Measurements from ENCODE around the gene TTLL11.

Gene TTLL11

GRCh38 chr9:121929893-121930875 is 162.9 kb downstream of the TTLL11 start:
- no peak for DNase-seq

DNA sequence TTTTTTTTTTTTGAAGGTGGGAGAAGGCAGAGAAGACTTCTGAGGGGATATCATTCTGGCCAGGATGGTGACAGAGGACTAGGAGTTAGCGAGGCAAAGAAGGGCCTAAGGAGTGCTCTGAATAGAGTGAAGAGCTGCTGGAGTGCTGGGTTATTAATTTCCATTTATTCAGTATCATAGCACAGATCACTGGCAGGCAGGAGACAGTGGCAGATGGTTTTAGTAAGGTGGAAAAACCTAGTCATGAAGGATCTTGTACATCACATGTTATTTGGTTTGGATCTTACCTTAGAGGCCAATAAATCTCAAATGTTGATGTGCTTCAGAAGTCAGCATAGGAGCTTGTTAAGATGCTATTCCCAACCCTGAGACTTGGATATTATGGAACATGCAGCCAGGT is 165.5 kb downstream of the TTLL11 start:
- DNase-seq: no peak

DNA sequence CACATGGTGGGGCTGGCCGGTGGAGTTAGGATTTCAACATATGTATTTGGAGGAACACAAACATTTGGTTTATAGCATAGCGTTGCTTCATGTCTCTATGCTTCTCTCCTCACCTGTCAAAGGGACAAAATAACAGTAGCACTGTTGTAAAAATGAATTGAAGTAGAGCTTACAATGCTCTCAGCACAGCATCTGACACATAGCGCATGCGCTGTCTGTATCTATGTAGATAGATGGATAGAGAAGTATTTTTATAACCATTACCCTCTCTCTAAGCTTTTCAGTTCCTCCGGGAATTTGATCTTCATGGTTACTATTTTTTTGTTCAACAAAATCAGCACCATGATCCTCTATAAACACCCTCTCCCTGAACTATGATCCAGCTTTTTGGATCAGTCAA is 166.0 kb downstream of the TTLL11 start:
- no peak for DNase-seq

- no peak for DNase-seq
Measured at GRCh38 chr9:121926351-121926801, 166.7 kb downstream of the TTLL11 start.

DNA sequence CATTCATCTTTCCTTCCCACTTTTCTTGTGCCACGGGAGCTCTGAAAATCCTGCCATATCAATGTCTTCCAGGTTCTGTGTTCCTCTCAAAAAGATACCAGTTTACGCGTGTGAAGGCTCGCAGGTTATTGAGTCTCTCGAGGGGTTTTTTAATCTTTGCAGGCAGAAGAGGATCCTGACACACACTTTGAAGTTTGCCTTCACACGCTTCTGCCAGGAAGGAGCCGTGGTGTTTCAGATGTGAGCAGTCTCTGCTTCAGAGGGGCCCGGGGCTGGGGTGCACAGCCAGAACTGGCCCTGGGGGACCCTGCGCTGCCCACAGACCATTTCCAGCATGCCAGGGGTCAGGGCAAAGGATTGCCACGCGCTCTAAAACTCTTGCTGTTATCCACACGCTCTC is 167.2 kb downstream of the TTLL11 start:
- no peak for DNase-seq

DNA sequence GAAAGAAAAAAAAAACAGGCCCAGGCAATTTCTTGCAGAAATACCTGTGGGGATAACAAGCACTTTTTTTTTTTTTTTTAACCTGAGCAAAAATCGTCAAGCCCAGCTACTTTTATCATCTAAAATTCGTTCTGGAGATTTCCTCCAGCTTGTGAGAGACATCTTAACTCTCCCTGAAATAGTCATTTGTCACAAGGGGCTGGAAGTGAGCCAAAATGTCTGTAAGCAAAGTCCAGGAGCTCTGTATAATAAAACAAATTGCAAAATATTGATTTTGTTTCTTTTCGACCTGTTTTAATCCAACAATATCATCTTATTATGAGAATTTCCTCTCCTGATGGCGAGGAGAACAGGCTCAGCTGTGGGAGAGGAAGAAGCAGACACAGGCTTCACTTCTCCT is 168.4 kb downstream of the TTLL11 start:
- DNase-seq: no peak

GRCh38 chr9:121921444-121921843 is 171.7 kb downstream of the TTLL11 start:
- no peak for DNase-seq

GRCh38 chr9:121917375-121918335 is 175.5 kb downstream of the TTLL11 start:
- no peak for DNase-seq

DNA sequence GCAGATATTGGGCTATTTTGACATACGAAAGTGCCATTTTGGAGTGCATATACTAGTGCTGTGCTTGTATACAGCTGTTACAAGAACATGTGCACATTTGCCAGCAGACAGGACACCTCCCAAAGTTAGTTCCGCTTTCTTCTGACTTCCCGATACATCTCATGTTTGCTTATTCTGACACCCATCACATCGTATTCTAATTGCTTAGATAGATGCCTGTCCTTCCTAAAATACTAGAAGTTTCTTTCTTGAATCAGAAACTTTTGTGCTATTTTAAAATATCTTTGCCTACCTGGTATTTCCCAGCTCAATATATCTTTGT is 177.8 kb downstream of the TTLL11 start:
- DNase-seq: peak in 1 of 2 donors; percentile 22

DNA sequence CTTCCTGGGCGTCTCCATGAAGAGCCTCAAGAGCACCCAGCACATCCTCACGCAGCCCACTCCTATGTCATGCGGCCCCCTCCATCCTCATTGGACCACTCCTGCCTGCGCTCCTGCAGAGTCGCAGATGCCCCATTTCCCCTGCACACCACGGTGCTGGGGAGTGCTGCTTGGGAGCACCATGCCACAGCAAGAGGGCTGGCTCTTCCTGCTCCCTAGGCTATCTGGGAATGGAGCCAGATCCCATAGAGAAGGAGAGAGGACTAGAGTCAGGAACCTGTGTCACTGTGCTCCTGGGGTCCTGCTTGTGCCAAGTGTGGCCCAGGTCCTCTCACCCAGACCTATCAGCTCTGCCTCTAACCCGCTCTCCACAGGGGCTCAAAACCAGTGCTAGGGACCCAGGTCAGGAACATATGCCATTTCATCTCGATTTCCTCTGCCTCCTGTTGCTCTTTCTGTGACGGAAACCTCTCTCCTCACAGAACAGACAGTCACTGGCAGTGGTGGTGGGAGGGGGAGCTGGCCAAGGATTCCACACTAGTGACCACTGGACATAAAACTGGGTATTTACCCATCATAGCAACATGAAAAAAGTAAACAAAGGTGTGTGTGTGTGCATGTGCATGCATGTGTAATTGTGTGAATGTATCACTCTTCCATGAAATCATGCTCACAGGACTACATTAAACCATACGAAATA is 178.4 kb downstream of the TTLL11 start:
- no peak for DNase-seq

DNA sequence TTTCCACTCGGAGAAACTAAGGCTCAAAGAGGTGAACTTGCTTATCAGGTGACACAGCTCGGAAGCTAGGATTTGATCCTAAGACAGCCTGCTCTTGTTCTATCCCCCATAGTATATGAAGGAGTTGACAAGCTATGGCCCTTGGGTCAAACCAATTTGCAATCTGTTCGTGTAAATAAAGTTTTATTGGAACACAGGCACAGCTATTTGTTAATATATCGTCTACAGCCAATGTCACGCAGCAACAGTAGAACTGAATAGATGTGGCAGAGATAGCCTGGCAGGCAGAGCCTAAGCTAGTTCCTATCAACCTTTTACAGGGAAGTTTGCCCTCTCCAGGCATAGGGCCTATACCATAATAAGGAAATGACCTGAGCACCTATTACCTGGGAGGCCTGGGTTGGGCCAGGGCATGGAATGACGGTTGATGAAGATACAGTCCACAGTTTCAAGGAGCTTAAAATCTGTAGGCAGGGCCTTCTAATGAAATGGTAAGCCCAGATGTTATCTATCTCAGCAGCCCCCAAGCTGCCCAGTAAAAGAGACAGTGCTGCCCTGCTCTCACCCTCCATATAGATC is 179.0 kb downstream of the TTLL11 start:
- DNase-seq: no peak

- peak; percentile 15 to 27 for DNase-seq
Measured at GRCh38 chr9:121912812-121913627, 180.1 kb downstream of the TTLL11 start.

DNA sequence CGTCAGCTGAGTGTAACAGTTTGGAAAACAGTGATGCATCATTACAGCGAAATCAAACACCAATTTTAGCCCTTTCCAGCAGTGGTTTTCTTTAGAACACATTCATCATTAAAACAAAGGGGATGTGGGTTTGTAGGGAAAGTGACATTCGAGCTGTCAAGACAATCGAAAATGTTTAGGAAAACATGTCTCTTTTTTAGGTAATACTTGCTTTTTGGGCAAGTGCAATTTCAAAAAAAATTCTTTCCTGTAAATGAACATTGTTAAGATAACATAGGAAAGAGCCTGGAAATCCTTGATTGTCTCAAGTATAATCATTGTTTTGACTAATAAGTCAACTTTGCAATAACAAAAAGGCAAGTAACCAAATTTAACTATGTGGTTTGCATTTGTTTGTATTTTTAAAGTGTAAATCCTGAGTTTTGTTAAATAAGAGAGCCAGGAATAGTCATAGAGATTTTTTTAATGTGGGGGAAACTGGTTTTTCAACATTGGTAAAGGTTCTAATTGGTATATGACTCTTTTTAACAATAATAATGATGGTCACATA is 182.5 kb downstream of the TTLL11 start:
- no peak for DNase-seq

DNA sequence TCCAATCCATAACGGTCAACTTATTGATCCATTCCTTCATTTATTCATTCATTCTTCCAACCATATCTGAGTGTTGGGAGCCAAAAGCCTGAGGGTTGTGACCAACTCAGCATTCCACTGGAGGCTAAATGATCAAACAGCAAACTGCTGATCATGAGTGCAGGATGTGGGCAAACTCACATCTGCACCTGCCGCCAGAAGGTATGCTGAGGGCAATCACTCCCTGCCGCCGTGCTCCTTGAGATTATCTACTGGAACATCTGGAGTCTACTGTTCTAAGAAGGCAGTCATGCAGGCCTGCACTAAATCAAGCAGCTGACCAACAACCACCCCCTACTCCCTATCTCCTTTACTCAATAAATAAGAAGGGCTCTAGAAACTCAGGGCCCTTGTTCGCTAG is 184.0 kb downstream of the TTLL11 start:
- DNase-seq: no peak

DNA sequence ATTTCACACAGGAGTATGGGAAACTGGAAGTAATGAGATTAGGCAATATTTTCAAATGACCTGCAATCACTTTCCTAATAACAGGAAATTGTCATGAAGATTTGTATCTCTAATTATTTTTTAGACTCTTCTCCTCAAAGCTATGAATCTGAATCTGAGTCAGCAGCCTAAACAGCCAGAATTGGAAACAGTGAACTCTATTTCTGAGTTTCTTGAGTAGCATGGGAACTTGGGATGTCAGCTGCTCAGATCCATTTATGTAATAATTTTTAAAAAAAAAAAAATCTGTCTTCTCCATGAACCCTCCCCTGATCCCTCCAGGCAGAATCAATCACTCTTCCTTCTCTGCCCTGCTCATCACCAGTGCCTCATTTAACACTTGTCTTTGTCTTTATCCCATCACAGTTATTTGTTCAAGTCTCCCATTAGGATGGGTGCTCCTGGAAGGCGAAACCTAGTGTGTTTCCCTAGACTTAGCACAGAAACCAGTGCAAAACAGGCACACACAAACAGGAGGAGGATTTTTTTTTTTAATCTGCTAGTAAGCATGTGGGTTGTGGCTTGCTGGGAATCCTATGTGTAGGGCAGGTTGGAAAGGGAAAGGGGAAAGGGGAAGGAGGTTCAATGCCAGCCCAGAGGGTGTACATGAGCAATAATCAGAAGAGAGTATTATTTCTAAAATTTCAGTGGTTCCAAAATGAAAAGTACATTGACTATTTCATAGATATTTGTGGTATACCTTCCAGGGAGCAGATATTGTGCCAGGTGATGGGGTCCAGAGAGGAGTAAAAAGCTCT is 186.8 kb downstream of the TTLL11 start:
- DNase-seq: peak; percentile 51 to 59

GRCh38 chr9:121902461-121903135 is 190.5 kb downstream of the TTLL11 start:
- DNase-seq: no peak

DNA sequence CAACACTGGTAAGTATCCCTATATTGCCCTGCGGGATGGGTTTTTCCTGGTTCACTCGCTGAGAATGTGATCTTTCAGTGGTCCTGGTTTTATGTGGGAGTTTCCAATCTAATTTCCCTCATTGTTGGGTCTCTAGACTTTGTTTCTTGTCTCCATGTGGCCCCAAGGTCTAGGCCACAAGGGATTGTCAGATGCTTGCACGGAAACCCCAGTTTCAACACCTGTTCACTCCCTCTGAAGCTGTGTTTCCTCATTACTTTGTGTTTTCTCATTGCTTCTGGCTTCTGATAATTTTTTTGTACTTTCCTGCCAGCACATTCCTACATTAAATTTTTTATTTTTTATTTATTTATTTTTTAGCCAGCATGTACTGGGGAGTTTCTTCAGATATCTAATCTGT is 191.5 kb downstream of the TTLL11 start:
- no peak for DNase-seq

GRCh38 chr9:121900163-121900562 is 192.9 kb downstream of the TTLL11 start:
- DNase-seq: no peak

DNA sequence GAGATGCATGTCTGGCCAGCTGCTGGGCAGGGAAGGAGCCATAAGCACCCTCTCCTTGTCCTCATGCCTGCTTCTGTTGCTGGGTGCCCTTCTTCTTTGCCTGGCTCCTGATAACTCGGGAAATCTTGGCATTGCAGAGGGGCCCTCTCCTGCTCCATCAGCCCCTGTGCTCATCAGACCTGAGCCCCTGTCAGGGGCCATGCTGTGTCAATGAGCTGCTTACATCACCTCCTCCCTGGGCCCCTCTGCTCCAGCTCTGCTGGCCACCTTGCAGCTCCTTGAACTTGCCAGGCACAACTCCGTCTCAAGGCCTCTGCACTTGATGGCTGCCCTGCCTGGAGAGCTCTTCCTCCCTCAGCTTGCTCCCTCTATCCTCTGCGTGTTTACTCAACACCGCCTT is 194.3 kb downstream of the TTLL11 start:
- no peak for DNase-seq

DNA sequence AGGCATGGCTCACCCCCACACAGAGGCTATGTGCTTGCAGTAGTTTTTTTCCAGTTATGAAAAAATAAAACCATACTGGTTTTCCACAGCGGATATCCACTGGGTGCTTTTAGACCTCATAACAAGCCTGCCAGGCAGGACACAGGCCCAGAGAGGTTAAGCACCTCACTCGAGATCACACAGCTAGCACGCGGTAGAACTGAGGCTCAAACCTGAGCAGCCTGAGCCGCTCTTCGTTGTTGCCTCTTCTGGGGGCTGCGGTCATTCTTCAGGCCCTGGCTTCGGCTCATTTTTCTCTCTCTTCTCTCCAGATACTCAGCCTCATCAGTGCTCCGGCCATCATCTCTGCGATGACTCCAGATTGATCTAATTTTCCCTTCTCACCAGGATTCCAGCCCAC is 196.0 kb downstream of the TTLL11 start:
- DNase-seq: no peak

All from inflammatory macrophage treated with lipopolysaccharide for 1 hour (primary cell).